WTC11 (cell line): ENCODE data around the gene ZFHX3. TPM values are rescaled to one million over a fixed set of nuclear protein-coding genes. Genes with fewer than 3 reads are reported as not detected.

ENCODE experiments used
- ATAC-seq: fragments of 200-7000 bp; cut with Tn5 transposase; 2 replicates; pipeline ENCODE4 v1.10.0; 2021; ENCODE audit warnings: mild to moderate bottlenecking, moderate library complexity
- CTCF ChIA-PET: fragments of 300-600 bp; sonication (Branson Sonifier 250); formaldehyde crosslinking; loops from one replicate; lab custom pipeline; 2021; ENCODE audit warnings: antibody characterized with exemption; lab: Charles Lee
- POLR2A ChIA-PET: fragments of 350-600 bp; sonication (Branson Sonifier 250); formaldehyde crosslinking; loops from one replicate; lab custom pipeline; 2021; ENCODE audit warnings: antibody characterized with exemption; lab: Charles Lee
- DNase-seq: peaks from one replicate; pipeline ENCODE4 v3.0.0; 2021; ENCODE audit warnings: low spot score
- H3K27ac Mint-ChIP-seq: 2 replicates; pipeline ENCODE4 v1.8.0; 2021; ENCODE audit warnings: mixed read lengths
- H3K27me3 Mint-ChIP-seq: 2 replicates; pipeline ENCODE4 v1.8.0; 2021; ENCODE audit warnings: low read depth, mild to moderate bottlenecking, moderate library complexity, mixed read lengths
- H3K36me3 Mint-ChIP-seq: 2 replicates; pipeline ENCODE4 v1.8.0; 2021; ENCODE audit warnings: mixed read lengths
- H3K4me1 Mint-ChIP-seq: 2 replicates; pipeline ENCODE4 v1.8.0; 2022; ENCODE audit warnings: mixed read lengths
- H3K4me3 Mint-ChIP-seq: 2 replicates; pipeline ENCODE4 v1.8.0; 2021; ENCODE audit warnings: mild to moderate bottlenecking, moderate library complexity, mixed read lengths
- H3K9me3 Mint-ChIP-seq: 2 replicates; pipeline ENCODE4 v1.8.0; 2021; ENCODE audit warnings: mixed read lengths
- CDX4 ChIP-seq: fragments of 250-450 bp; sonication (Bioruptor Pico); IDR thresholded peaks from 2 replicates; pipeline ENCODE4 v1.9.0; 2021; ENCODE audit warnings: moderate library complexity, mild to moderate bottlenecking, inconsistent platforms, borderline replicate concordance
- CREM ChIP-seq: sonication (generic); formaldehyde crosslinking; IDR thresholded peaks from 2 replicates; pipeline ENCODE4 v1.8.1; 2022; ENCODE audit warnings: mild to moderate bottlenecking, missing genetic modification reagents, moderate library complexity
- GABPB1 ChIP-seq: sonication (generic); formaldehyde crosslinking; IDR thresholded peaks from 2 replicates; pipeline ENCODE4 v1.8.1; 2023; ENCODE audit warnings: mild to moderate bottlenecking, missing genetic modification reagents
- GRHL2 ChIP-seq: fragments of 250-450 bp; sonication (Bioruptor Pico); IDR thresholded peaks from 2 replicates; pipeline ENCODE4 v1.8.0; 2022; ENCODE audit warnings: mild to moderate bottlenecking, moderate library complexity; ENCODE audit not compliant: insufficient replicate concordance, severe bottlenecking
- GTF2I ChIP-seq: fragments of 250-450 bp; sonication (Bioruptor Pico); conservative IDR thresholded peaks from 2 replicates; pipeline ENCODE4 v1.4.0; 2021; ENCODE audit warnings: mild to moderate bottlenecking
- MYBL2 ChIP-seq: sonication (generic); formaldehyde crosslinking; IDR thresholded peaks from 2 replicates; pipeline ENCODE4 v1.8.1; 2023; ENCODE audit warnings: mild to moderate bottlenecking, moderate library complexity, missing genetic modification reagents
- NFYB ChIP-seq: sonication (generic); formaldehyde crosslinking; conservative IDR thresholded peaks from 2 replicates; pipeline ENCODE4 v1.8.0; 2022; ENCODE audit warnings: low read depth, missing genetic modification reagents
- NR1H2 ChIP-seq: sonication (generic); formaldehyde crosslinking; IDR thresholded peaks from 2 replicates; pipeline ENCODE4 v1.9.0; 2021; ENCODE audit warnings: mild to moderate bottlenecking, moderate library complexity, missing genetic modification reagents
- NR2C2 ChIP-seq: sonication (generic); formaldehyde crosslinking; IDR thresholded peaks from 2 replicates; pipeline ENCODE4 v1.8.0; 2022; ENCODE audit warnings: mild to moderate bottlenecking, missing genetic modification reagents
- PREB ChIP-seq: sonication (generic); formaldehyde crosslinking; IDR thresholded peaks from 2 replicates; pipeline ENCODE4 v1.8.1; 2022; ENCODE audit warnings: mild to moderate bottlenecking, missing genetic modification reagents, moderate library complexity, borderline replicate concordance
- RELA ChIP-seq: sonication (generic); formaldehyde crosslinking; IDR thresholded peaks from 2 replicates; pipeline ENCODE4 v1.8.1; 2022; ENCODE audit warnings: missing genetic modification reagents, mild to moderate bottlenecking, borderline replicate concordance
- SMAD4 ChIP-seq: sonication (generic); formaldehyde crosslinking; IDR thresholded peaks from 2 replicates; pipeline ENCODE4 v1.8.0; 2022; ENCODE audit warnings: mild to moderate bottlenecking, missing genetic modification reagents
- ZBTB21 ChIP-seq: sonication (generic); formaldehyde crosslinking; IDR thresholded peaks from 2 replicates; pipeline ENCODE4 v1.8.1; 2023; ENCODE audit warnings: mild to moderate bottlenecking, missing genetic modification reagents, borderline replicate concordance
- total RNA-seq: library from RNA; stranded (reverse); gene quantifications from 3 replicates; pipeline ENCODE4 v1.2.3, GENCODE V29; 2021
- TF ChIP-seq, protein P1 (sequence below): sonication (generic); formaldehyde crosslinking; conservative IDR thresholded peaks from 2 replicates; pipeline ENCODE4 v1.8.1; 2022; ENCODE audit warnings: mild to moderate bottlenecking, missing genetic modification reagents
- TF ChIP-seq, protein P2 (sequence below): sonication (generic); formaldehyde crosslinking; IDR thresholded peaks from 2 replicates; pipeline ENCODE4 v1.8.0; 2022; ENCODE audit warnings: mild to moderate bottlenecking, missing genetic modification reagents
- TF ChIP-seq, protein P3 (sequence below): sonication (generic); formaldehyde crosslinking; IDR thresholded peaks from 2 replicates; pipeline ENCODE4 v1.8.1; 2022; ENCODE audit warnings: low read depth, mild to moderate bottlenecking, moderate library complexity, missing genetic modification reagents, borderline replicate concordance
- TF ChIP-seq, protein P4 (sequence below): fragments of 250-450 bp; sonication (Bioruptor Pico); IDR thresholded peaks from 2 replicates; pipeline ENCODE4 v1.9.0; 2021; ENCODE audit warnings: mild to moderate bottlenecking
- TF ChIP-seq, protein P5 (sequence below): fragments of 250-450 bp; sonication (Bioruptor Pico); IDR thresholded peaks from 2 replicates; pipeline ENCODE4 v2.1.2; 2022; ENCODE audit warnings: mild to moderate bottlenecking, moderate library complexity
- TF ChIP-seq, protein P6 (sequence below): sonication (generic); formaldehyde crosslinking; IDR thresholded peaks from 2 replicates; pipeline ENCODE4 v1.8.1; 2022; ENCODE audit warnings: low read depth, missing genetic modification reagents, borderline replicate concordance

The ZFHX3 gene
- total RNA-seq, 1 experiment from 2014 or later: 5.7 TPM

DNA sequence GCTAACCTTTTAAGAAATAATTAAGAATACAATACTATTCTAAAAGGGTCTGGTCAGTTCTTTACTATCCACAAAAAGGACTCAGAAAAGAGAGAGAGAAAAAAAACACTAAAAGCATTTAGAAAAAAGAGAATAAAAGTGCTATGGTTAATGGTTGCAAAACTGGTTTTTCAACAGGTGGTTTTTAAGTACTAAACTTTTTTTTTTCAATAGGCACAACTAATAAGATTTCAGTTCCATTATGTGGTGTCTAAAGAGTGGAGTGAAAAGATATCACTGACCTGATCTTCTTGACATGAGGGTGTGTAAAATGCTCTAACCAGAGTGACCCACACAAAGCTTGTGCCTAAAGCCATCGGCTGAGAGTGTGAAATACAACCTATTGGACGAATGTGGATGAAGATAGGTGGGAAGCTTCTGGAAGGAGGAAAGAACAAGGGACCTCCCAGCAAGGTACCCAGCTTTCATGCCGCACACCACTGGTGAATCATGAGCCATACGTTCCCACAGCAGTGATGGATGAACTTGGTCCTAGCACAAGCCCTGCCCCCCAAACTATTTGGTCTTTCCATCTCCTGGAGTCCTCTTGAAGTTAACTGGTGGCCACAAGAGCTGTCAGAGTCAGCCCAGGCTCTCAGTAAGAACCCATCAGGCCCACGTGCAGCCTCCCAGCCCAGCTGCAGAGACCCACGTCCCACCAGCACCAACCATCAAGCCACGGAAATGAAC is 103.0 kb downstream of the ZFHX3 start:
- DNase-seq: no peak
- peaks cover 47% of the 10 kb centered on the region for H3K4me1 Mint-ChIP-seq
- no peak overlapping the region for H3K27ac Mint-ChIP-seq
- no peaks in the 10 kb centered on the region for H3K9me3 Mint-ChIP-seq
- no peak for TF ChIP-seq GRHL2 (CRISPR knock-in tag)
- TF ChIP-seq NR1H2 (CRISPR knock-in tag): no peak
- no peak for TF ChIP-seq ZBTB21 (CRISPR knock-in tag)
- no peak for TF ChIP-seq RELA
- no peak for TF ChIP-seq SMAD4 (CRISPR knock-in tag)
- TF ChIP-seq, protein P1, sequence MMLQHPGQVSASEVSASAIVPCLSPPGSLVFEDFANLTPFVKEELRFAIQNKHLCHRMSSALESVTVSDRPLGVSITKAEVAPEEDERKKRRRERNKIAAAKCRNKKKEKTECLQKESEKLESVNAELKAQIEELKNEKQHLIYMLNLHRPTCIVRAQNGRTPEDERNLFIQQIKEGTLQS (CRISPR knock-in tag): no peak
- TF ChIP-seq, protein P2, sequence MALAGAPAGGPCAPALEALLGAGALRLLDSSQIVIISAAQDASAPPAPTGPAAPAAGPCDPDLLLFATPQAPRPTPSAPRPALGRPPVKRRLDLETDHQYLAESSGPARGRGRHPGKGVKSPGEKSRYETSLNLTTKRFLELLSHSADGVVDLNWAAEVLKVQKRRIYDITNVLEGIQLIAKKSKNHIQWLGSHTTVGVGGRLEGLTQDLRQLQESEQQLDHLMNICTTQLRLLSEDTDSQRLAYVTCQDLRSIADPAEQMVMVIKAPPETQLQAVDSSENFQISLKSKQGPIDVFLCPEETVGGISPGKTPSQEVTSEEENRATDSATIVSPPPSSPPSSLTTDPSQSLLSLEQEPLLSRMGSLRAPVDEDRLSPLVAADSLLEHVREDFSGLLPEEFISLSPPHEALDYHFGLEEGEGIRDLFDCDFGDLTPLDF: no peak
- ChIA-PET POLR2A (no interaction called here), CTCF (interaction anchor here (1.6 kb wide), 1 partner anchor 113 kb away, joined by 4 read pairs; no protein-coding TSS in a partner anchor)
- peaks cover 2% of the 10 kb centered on the region for H3K27me3 Mint-ChIP-seq
- ATAC-seq: no peak
- H3K4me3 Mint-ChIP-seq: no peak overlapping the region
- H3K36me3 Mint-ChIP-seq: peaks cover 3% of the 10 kb centered on the region; the same call in 1 of the 2 replicates

DNA sequence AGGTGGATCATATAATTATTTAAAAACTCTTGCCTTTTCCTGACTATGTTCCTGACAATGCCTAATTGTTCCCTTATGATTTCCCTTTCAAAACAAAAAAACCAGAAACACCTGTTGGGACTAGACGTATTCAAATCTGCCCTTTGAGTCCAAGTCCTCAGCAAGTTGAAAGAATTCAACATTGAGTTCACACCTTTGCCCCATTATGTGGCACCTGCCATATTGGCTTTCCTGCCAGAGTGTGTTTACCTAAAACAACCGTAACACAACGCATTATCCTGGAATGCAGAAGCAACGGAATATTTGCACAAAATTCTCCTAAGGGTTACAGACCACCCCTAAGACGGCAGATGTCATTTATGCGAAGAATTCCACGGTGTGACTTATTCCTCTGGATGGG is 105.9 kb downstream of the ZFHX3 start:
- CTCF ChIA-PET: no interaction called here
- Mint-ChIP-seq H3K4me1 (peaks cover 50% of the 10 kb centered on the region), H3K27ac (no peak overlapping the region), H3K9me3 (no peaks in the 10 kb centered on the region), H3K4me3 (no peak overlapping the region), H3K27me3 (peaks cover 2% of the 10 kb centered on the region; the same call in 1 of the 2 replicates), H3K36me3 (no peaks in the 10 kb centered on the region)
- ATAC-seq (no peak), DNase-seq (no peak)
- TF ChIP-seq CDX4 (CRISPR knock-in tag) (no peak), CREM (CRISPR knock-in tag) (no peak), GRHL2 (CRISPR knock-in tag) (no peak), GTF2I (CRISPR knock-in tag) (no peak), MYBL2 (no peak), GABPB1 (CRISPR knock-in tag) (no peak), NR2C2 (CRISPR knock-in tag) (no peak), RELA (no peak), NFYB (CRISPR knock-in tag) (no peak), PREB (no peak)
- TF ChIP-seq, protein P3, sequence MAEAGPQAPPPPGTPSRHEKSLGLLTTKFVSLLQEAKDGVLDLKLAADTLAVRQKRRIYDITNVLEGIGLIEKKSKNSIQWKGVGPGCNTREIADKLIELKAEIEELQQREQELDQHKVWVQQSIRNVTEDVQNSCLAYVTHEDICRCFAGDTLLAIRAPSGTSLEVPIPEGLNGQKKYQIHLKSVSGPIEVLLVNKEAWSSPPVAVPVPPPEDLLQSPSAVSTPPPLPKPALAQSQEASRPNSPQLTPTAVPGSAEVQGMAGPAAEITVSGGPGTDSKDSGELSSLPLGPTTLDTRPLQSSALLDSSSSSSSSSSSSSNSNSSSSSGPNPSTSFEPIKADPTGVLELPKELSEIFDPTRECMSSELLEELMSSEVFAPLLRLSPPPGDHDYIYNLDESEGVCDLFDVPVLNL (CRISPR knock-in tag): no peak
- TF ChIP-seq, protein P4, sequence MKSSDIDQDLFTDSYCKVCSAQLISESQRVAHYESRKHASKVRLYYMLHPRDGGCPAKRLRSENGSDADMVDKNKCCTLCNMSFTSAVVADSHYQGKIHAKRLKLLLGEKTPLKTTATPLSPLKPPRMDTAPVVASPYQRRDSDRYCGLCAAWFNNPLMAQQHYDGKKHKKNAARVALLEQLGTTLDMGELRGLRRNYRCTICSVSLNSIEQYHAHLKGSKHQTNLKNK (CRISPR knock-in tag): no peak
- TF ChIP-seq, protein P2: no peak
- TF ChIP-seq, protein P5, sequence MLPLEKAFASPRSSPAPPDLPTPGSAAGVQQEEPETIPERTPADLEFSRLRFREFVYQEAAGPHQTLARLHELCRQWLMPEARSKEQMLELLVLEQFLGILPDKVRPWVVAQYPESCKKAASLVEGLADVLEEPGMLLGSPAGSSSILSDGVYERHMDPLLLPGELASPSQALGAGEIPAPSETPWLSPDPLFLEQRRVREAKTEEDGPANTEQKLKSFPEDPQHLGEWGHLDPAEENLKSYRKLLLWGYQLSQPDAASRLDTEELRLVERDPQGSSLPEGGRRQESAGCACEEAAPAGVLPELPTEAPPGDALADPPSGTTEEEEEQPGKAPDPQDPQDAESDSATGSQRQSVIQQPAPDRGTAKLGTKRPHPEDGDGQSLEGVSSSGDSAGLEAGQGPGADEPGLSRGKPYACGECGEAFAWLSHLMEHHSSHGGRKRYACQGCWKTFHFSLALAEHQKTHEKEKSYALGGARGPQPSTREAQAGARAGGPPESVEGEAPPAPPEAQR: no peak
- TF ChIP-seq, protein P6, sequence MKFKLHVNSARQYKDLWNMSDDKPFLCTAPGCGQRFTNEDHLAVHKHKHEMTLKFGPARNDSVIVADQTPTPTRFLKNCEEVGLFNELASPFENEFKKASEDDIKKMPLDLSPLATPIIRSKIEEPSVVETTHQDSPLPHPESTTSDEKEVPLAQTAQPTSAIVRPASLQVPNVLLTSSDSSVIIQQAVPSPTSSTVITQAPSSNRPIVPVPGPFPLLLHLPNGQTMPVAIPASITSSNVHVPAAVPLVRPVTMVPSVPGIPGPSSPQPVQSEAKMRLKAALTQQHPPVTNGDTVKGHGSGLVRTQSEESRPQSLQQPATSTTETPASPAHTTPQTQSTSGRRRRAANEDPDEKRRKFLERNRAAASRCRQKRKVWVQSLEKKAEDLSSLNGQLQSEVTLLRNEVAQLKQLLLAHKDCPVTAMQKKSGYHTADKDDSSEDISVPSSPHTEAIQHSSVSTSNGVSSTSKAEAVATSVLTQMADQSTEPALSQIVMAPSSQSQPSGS (CRISPR knock-in tag): no peak
- POLR2A ChIA-PET: no interaction called here
